KOPT-K1 (cell line): ENCODE measurements around the gene CSN2.
"Not testable (repeated sequence)": the region's sequence is repeated elsewhere in the genome, so short reads cannot be mapped to it uniquely, and the experiment has no call there.

Experiments used
- H3K27ac ChIP-seq: fragments of 200-600 bp; sonication (generic); 2 replicates; pipeline ENCODE4 v1.5.1; 2016; ENCODE audit warnings: antibody characterized with exemption, mild to moderate bottlenecking, low read depth, low read length; ENCODE audit not compliant: poor library complexity, severe bottlenecking
- H3K36me3 ChIP-seq: fragments of 200-600 bp; sonication (generic); 2 replicates; pipeline ENCODE4 v1.5.1; 2017; ENCODE audit warnings: antibody characterized with exemption, mild to moderate bottlenecking, low read length, moderate library complexity; ENCODE audit not compliant: insufficient read depth
- H3K9me3 ChIP-seq: fragments of 200-600 bp; sonication (generic); 2 replicates; pipeline ENCODE4 v1.5.1; 2017; ENCODE audit warnings: antibody characterized with exemption, low read length, mild to moderate bottlenecking; ENCODE audit not compliant: insufficient read depth, poor library complexity, severe bottlenecking

CSN2 gene

DNA sequence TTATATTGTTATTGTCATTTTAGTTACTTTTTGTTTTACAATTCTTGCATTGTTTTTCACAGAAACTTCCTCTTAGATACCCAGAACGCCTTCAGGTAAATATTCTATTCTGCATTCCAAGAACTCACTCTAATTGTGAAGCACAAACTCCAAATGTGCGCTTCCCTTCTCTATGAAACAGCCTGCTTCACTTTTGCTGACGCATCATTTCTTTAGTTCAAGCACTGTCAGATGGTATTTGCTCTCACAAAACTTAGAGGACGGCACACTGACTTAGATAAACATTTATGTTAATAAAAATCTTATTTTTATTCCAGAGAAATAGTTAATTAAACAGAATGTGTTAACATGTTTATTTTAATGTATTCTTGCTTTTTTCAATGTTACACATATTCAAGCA lies 31.4 kb downstream of the CSN2 start:
- H3K9me3 ChIP-seq, result no peaks in the 10 kb centered on the region
- H3K27ac ChIP-seq, result no peak overlapping the region
- H3K36me3 ChIP-seq, result no peaks in the 10 kb centered on the region

- Histone ChIP-seq H3K36me3 (no peaks in the 10 kb centered on the region), H3K27ac (no peak within 1 kb of the TSS), H3K9me3 (no peaks in the 10 kb centered on the region)
These were observed 34.8 kb downstream of the CSN2 start, which contains the start of gene CSN1S1 for GRCh38 chr4:69930768-69931167. Gene CSN1S1 (plus strand): TSS chr4:69931068. CDS start chr4:69932556, 1,488 bp downstream.

DNA sequence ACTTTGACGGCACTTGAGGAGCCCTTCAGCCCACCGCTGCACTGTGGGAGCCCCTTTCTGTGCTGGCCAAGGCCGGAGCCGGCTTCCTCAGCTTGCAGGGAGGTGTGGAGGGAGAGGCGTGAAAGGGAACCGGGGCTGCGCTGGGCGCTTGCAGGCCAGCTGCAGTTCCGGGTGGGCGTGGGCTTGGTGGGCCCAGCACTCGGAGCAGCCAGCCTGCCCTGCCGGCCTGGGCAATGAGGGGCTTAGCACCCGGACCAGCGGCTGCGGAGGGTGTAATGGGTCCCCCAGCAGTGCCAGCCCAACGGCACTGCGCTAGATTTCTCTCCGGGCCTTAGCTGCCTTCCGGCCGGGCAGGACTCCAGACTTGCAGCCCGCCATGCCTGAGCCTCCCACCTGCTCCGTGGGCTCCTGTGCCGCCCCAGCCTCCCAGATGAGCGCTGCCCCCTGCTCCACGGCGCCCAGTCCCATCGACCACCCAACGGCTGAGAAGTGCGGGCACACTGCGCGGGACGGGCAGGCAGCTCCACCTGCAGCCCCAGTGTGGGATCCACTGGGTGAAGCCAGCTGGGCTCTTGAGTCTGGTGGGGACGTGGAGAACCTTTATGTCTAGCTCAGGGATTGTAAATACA lies 41.6 kb downstream of the CSN2 start:
- H3K9me3 ChIP-seq, H3K36me3 ChIP-seq, H3K27ac ChIP-seq: not testable (repeated sequence)

DNA sequence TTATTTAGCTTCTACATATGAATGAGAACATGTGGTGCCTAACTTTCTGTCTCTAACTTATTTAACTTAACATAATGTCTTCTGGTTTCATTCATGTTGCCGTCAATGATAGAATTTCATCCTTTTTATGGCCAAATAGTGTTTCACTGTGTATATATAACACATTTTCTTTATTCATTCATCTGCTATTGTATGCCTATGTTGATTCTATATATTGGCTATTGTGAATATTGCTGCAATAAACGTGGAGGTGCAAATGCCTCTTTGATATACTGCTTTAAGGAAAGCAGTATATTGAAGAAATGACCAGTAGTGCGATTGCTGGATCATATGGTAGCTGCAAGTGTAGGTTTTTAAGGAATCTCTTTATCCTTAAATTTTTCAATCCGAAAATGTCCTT lies 44.7 kb downstream of the CSN2 start:
- Histone ChIP-seq H3K36me3 (no peaks in the 10 kb centered on the region), H3K27ac (no peak overlapping the region), H3K9me3 (no peaks in the 10 kb centered on the region)

DNA sequence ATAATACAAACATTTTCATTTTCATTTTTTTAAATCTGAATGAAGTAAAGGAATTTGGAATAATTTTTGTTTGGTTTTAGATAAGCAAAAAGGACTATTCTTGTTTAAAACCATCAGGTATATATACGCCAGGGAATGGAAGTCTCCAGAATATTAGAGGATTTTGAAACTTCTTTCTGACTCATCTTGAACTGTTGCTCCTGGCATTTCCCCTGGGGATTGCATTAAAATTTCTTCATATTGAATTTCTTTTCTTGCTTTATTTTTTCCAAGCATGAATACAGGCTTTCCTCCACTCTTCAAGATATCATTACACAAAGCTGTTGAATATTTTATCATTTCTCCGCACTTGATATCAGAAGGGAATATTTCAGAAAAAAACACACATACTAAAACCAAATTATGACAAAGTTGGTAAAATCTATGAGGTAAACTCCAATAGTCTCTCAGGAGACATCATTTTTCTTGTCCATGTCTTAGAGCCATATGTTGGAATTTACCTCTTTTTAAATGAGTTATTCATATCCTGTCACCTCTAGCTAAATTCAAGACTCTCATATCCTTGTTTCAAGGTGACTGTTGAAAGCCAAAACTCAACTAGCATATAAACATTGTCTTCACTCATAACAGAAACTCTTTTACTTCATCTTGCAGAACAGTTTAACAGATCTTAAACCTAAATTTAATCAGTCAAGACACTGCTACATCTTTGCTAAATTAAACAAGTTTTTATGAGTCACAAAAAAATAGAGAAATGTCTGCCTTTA lies 55.3 kb downstream of the CSN2 start:
- Histone ChIP-seq H3K36me3 (no peaks in the 10 kb centered on the region), H3K9me3 (no peaks in the 10 kb centered on the region), H3K27ac (no peak overlapping the region)

DNA sequence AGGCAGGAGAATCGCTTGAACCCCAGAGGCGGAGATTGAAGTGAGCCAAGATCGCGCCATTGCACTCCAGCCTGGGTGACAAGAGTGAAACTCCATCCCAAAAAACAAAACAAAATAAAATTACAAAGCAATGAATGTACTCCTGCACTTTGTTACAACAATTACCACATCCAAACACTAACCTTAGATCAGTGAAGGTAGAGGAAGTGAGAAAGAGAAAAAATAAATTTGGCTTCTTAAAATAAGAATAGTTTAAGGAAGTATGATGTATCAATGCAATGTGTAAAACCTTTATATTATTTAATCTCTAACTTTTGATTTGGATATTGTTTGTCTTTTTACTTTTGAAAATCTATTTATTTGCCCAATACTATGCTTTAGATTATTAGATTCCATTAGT lies 56.3 kb downstream of the CSN2 start:
- Histone ChIP-seq H3K9me3 (no peaks in the 10 kb centered on the region), H3K36me3 (no peaks in the 10 kb centered on the region), H3K27ac (no peak overlapping the region)

- no peak overlapping the region for H3K27ac ChIP-seq
- H3K36me3 ChIP-seq, result no peaks in the 10 kb centered on the region
- H3K9me3 ChIP-seq, result no peaks in the 10 kb centered on the region
These were observed 58.4 kb downstream of the CSN2 start for GRCh38 chr4:69907151-69907550.
